GM12878 (cell line): Measurements from ENCODE around the gene RDH5. TPM values are rescaled to one million over a fixed set of nuclear protein-coding genes. Genes with fewer than 3 reads are reported as not detected.

Experiments
- ATAC-seq: fragments of 200-7000 bp; cut with Tn5 transposase; 3 replicates; pipeline ENCODE4 v1.9.1; 2020; ENCODE audit warnings: mild to moderate bottlenecking, moderate library complexity
- BruUV-seq: library from RNA; stranded (reverse); fragments of 400-500 nt; replicated peaks from 2 replicates; lab custom pipeline; 2021; lab: Mats Ljungman, UMichigan
- CTCF ChIA-PET: fragments of 300-600 bp; sonication (Branson Sonifier 250); formaldehyde crosslinking; extraction: SDS; loops from one replicate; lab custom pipeline; 2021; ENCODE audit warnings: inconsistent platforms; lab: Yijun Ruan, JAX
- POLR2A ChIA-PET: fragments of 350-600 bp; formaldehyde crosslinking; extraction: SDS; loops from one replicate; lab custom pipeline; 2021; ENCODE audit warnings: inconsistent platforms; lab: Charles Lee
- RAD21 ChIA-PET: fragments of 300-600 bp; sonication (Branson Sonifier 250); formaldehyde crosslinking; loops from one replicate; lab custom pipeline; 2023; ENCODE audit warnings: antibody characterized with exemption; ENCODE audit not compliant: unreplicated experiment; lab: Charles Lee
- SMC1A ChIA-PET: fragments of 300-600 bp; sonication (Branson Sonifier 250); formaldehyde crosslinking; loops from one replicate; lab custom pipeline; 2023; ENCODE audit not compliant: unreplicated experiment, uncharacterized antibody; lab: Charles Lee
- DNase-seq: peaks from one replicate; pipeline ENCODE4 v3.0.0-alpha.2; 2011; ENCODE audit warnings: low read depth, low spot score
- FAIRE-seq: peaks from 3 replicates; lab custom pipeline; 2011; peaks lifted over from hg19 to GRCh38; lab: Jason Lieb, UNC
- H2AFZ ChIP-seq: 2 replicates; pipeline ENCODE4 v1.6.0; 2011; ENCODE audit warnings: low read depth, low read length, control low read depth; ENCODE audit not compliant: control insufficient read depth
- H3K27ac ChIP-seq: 2 replicates; pipeline ENCODE4 v1.5.1; 2011; ENCODE audit warnings: control low read depth; ENCODE audit not compliant: control insufficient read depth, insufficient read depth
- H3K27me3 ChIP-seq, 2 experiments: replicated peaks in 1 of 2; 2 replicates each; pipeline versions ENCODE4 v1.6.0 to v1.6.1; 2011; ENCODE audit warnings: low read length in 1 of 2; ENCODE audit not compliant: control insufficient read depth in 2 of 2, insufficient read depth in 2 of 2
- H3K36me3 ChIP-seq, 2 experiments: 2 replicates each; pipeline ENCODE4 v1.5.1; 2011; ENCODE audit warnings: low read length in 1 of 2; ENCODE audit not compliant: control insufficient read depth in 2 of 2, insufficient read depth in 2 of 2
- H3K4me1 ChIP-seq: 2 replicates; pipeline ENCODE4 v1.6.1; 2011; ENCODE audit warnings: mild to moderate bottlenecking, low read length, moderate library complexity, mixed read lengths; ENCODE audit not compliant: control insufficient read depth, insufficient read depth
- H3K4me2 ChIP-seq: 2 replicates; pipeline ENCODE4 v1.6.0; 2011; ENCODE audit warnings: control low read depth; ENCODE audit not compliant: control insufficient read depth, insufficient read depth
- H3K4me3 ChIP-seq: fragments of 200-600 bp; sonication (generic); 2 replicates; pipeline ENCODE4 v1.5.1; 2016
- H3K79me2 ChIP-seq: 2 replicates; pipeline ENCODE4 v1.6.0; 2011; ENCODE audit warnings: low read length; ENCODE audit not compliant: control insufficient read depth, insufficient read depth
- H3K9ac ChIP-seq: 2 replicates; pipeline ENCODE4 v1.8.0; 2011; ENCODE audit warnings: low read length, control low read depth, mixed read lengths; ENCODE audit not compliant: control insufficient read depth, insufficient read depth
- H3K9me3 ChIP-seq: replicated peaks from 3 replicates; pipeline ENCODE4 v1.5.1; 2011; ENCODE audit warnings: mild to moderate bottlenecking, low read length; ENCODE audit not compliant: control insufficient read depth, insufficient read depth
- H4K20me1 ChIP-seq: 2 replicates; pipeline ENCODE4 v1.6.0; 2011; ENCODE audit not compliant: control insufficient read depth, insufficient read depth
- ASH2L ChIP-seq: fragments of 300-600, 200-600 bp; sonication (generic); IDR thresholded peaks from 2 replicates; pipeline ENCODE4 v1.6.1; 2017; ENCODE audit warnings: low read depth, mild to moderate bottlenecking, borderline replicate concordance
- BRCA1 ChIP-seq: IDR thresholded peaks from 2 replicates; pipeline ENCODE4 v1.6.1; 2011; ENCODE audit warnings: low read depth, low read length, improper control_type of control experiment
- IKZF2 ChIP-seq, 2 experiments: fragments of 450-650 bp; IDR thresholded peaks; 2 replicates each; pipeline ENCODE4 v1.6.1; 2017; ENCODE audit warnings: mild to moderate bottlenecking in 2 of 2, moderate library complexity in 2 of 2
- JUND ChIP-seq: IDR thresholded peaks from 2 replicates; pipeline ENCODE4 v1.6.1; 2012; ENCODE audit warnings: low read depth, mild to moderate bottlenecking, low read length, improper control_type of control experiment, moderate library complexity
- NFIC ChIP-seq: IDR thresholded peaks from 2 replicates; pipeline ENCODE4 v1.6.1; 2012; ENCODE audit warnings: low read depth, mild to moderate bottlenecking, inconsistent platforms, low read length, moderate library complexity
- USF1 ChIP-seq: IDR thresholded peaks from 2 replicates; pipeline ENCODE4 v1.6.1; 2011; ENCODE audit warnings: borderline replicate concordance, low read depth, mild to moderate bottlenecking, moderate library complexity, mixed read lengths, low read length; ENCODE audit not compliant: insufficient read depth; ENCODE audit errors: extremely low read length
- ZBTB4 ChIP-seq: fragments of 450-650 bp; formaldehyde crosslinking; IDR thresholded peaks from 2 replicates; pipeline ENCODE4 v1.4.0; 2022; ENCODE audit warnings: mild to moderate bottlenecking, moderate library complexity
- ZNF217 ChIP-seq: fragments of 450-650 bp; IDR thresholded peaks from 2 replicates; pipeline ENCODE4 v1.6.1; 2017; ENCODE audit warnings: antibody characterized with exemption, mild to moderate bottlenecking
- ZNF274 ChIP-seq: IDR thresholded peaks from one replicate; pipeline ENCODE4 v1.8.0; 2011; ENCODE audit not compliant: insufficient read length, insufficient read depth
- WGBS: methylation state at CpG from one replicate; pipeline ENCODE4 v1.1.6; 2016; ENCODE audit warnings: low lambda C conversion rate; ENCODE audit not compliant: insufficient replicate concordance, insufficient coverage; ENCODE audit errors: missing lambda C conversion rate; 5-methylcytosine and 5-hydroxymethylcytosine counted together
- in situ Hi-C: fragments of 300-500 bp; cut with MboI; formaldehyde crosslinking; loops from 9 replicates; pipeline ENCODE4 v1.14.3; 2018; ENCODE audit warnings: mixed read lengths
- intact Hi-C: fragments of 100-400 bp; cut with micrococcal nuclease; formaldehyde crosslinking; loops from one replicate; pipeline ENCODE4 v1.14.2; 2022; ENCODE audit not compliant: unreplicated experiment
- polyA plus RNA-seq, 11 experiments: library from polyadenylated mRNA; depleted of rRNA in 4 of 11; unstranded in 6 of 11; stranded (reverse) in 5 of 11; fragments of >200 nt; fragmentation: Nextera tagmentation in 4 of 11; fragmentation: Illumina TruSeq in 1 of 11; extraction: Ambion mirVana in 4 of 11; extraction: Trizol in 1 of 11; gene quantifications; 1 replicate in 1 of 11; 2 replicates in 10 of 11; pipeline versions ENCODE4 v1.2.1 to v1.2.3, GENCODE V29; 2011 to 2016; ENCODE audit warnings: inconsistent platforms in 2 of 11, missing spikeins in 2 of 11, low read depth in 1 of 11
- total RNA-seq, 4 experiments: library from RNA; depleted of rRNA in 3 of 4; stranded (reverse); fragments of >200 nt in 3 of 4; fragmentation: Illumina TruSeq in 1 of 4; extraction: Trizol in 1 of 4; gene quantifications; 2 replicates each; pipeline versions ENCODE4 v1.2.1 to v1.2.3, GENCODE V29; 2013 to 2021

Gene RDH5
- total and polyA plus RNA-seq, 10 of the 15 experiments (the other 5 are each of a cell fraction or from before 2014, with no cell fraction given): 2.6 to 11.6 (median 7.3) TPM

- no peaks in the 10 kb centered on the region for H3K36me3 ChIP-seq
- peaks cover 5% of the 10 kb centered on the region for H3K4me1 ChIP-seq
- no peak overlapping the region for H2AFZ ChIP-seq
- H3K27me3 ChIP-seq: no peaks in the 10 kb centered on the region
- no peak overlapping the region for H3K9ac ChIP-seq
- POLR2A ChIA-PET: no interaction called here
- no peak overlapping the region for H3K4me2 ChIP-seq
- peaks cover 11% of the 10 kb centered on the region for H3K79me2 ChIP-seq
- SMC1A ChIA-PET: interaction anchor here (0.9 kb wide), 1 partner anchor 17 kb away, joined by 4 read pairs; the partner anchor contains the start of gene BLOC1S1
- no peaks in the 10 kb centered on the region for H3K9me3 ChIP-seq
- no peak overlapping the region for H3K4me3 ChIP-seq
- TF ChIP-seq IKZF2 (IDR thresholded peaks at IDR 0.05): no peak
- no peak for TF ChIP-seq ZNF274
- no peak for TF ChIP-seq NFIC
- no peak for TF ChIP-seq ZNF217
- TF ChIP-seq BRCA1: no peak
- no peak for TF ChIP-seq JUND
- TF ChIP-seq ASH2L: no peak
- TF ChIP-seq USF1: no peak
- TF ChIP-seq ZBTB4 (CRISPR knock-in tag): no peak
- in situ Hi-C loops (no loop called here), intact Hi-C loops (loop anchor here (10.0 kb wide), 1 partner anchor 453 kb away; the partner anchor contains the start of gene SMARCC2)
- CTCF ChIA-PET: no interaction called here
- ATAC-seq (no peak), DNase-seq (no peak), FAIRE-seq (no peak)
- H3K27ac ChIP-seq: no peak overlapping the region
- no peaks in the 10 kb centered on the region for H4K20me1 ChIP-seq
- RAD21 ChIA-PET: no interaction called here
- 36% methylated on average over 4 of the region's 4 CpGs for WGBS
- no TSS peak for BruUV-seq
Measured at GRCh38 chr12:55732288-55732687, 12.1 kb downstream of the RDH5 start.
